Caco-2 (cell line): ENCODE measurements around the gene TAC4. TPM values are rescaled to one million over a fixed set of nuclear protein-coding genes. Genes with fewer than 3 reads are reported as not detected.

Experiments
- BruUV-seq: library from RNA; stranded (reverse); fragments of 400-500 nt; replicated peaks from 2 replicates; lab custom pipeline; 2021; lab: Mats Ljungman, UMichigan
- CTCF ChIA-PET: fragments of 300-600 bp; sonication (Branson Sonifier 250); formaldehyde crosslinking; loops from one replicate; lab custom pipeline; 2022; ENCODE audit warnings: antibody characterized with exemption; lab: Charles Lee
- POLR2A ChIA-PET: fragments of 300-600 bp; sonication (Branson Sonifier 250); formaldehyde crosslinking; loops from one replicate; lab custom pipeline; 2022; ENCODE audit warnings: antibody characterized with exemption; lab: Charles Lee
- DNase-seq, 2 experiments: peaks; one replicate each; pipeline versions ENCODE4 v3.0.0 to v3.0.0-alpha.2; 2020 to 2022
- H3K27me3 ChIP-seq: replicated peaks from 2 replicates; pipeline ENCODE4 v1.6.0; 2011; ENCODE audit warnings: low read length; ENCODE audit not compliant: control insufficient read depth, insufficient read depth
- H3K36me3 ChIP-seq: 2 replicates; pipeline ENCODE4 v1.5.1; 2011; ENCODE audit warnings: low read length; ENCODE audit not compliant: control insufficient read depth, insufficient read depth
- H3K4me1 ChIP-seq: fragments of 250-450 bp; sonication (Bioruptor Pico); 2 replicates; pipeline ENCODE4 v1.5.1; 2020; ENCODE audit warnings: mild to moderate bottlenecking
- H3K4me3 ChIP-seq: 2 replicates; pipeline ENCODE4 v1.5.1; 2011; ENCODE audit warnings: low read depth, mild to moderate bottlenecking, control low read depth, low read length
- H3K9me3 ChIP-seq: fragments of 250-450 bp; sonication (Bioruptor Pico); 2 replicates; pipeline ENCODE4 v1.5.1; 2020; ENCODE audit warnings: mild to moderate bottlenecking, moderate library complexity
- H3K27ac Mint-ChIP-seq: one replicate; pipeline ENCODE4 v1.8.0; 2022; ENCODE audit warnings: mixed read lengths; ENCODE audit not compliant: unreplicated experiment
- H3K27me3 Mint-ChIP-seq: one replicate; pipeline ENCODE4 v1.8.0; 2022; ENCODE audit warnings: mixed read lengths; ENCODE audit not compliant: insufficient read depth, unreplicated experiment
- H3K36me3 Mint-ChIP-seq: one replicate; pipeline ENCODE4 v1.8.0; 2022; ENCODE audit warnings: mild to moderate bottlenecking, mixed read lengths; ENCODE audit not compliant: insufficient read depth, unreplicated experiment
- H3K4me1 Mint-ChIP-seq: one replicate; pipeline ENCODE4 v1.8.0; 2022; ENCODE audit warnings: low read depth, mixed read lengths; ENCODE audit not compliant: unreplicated experiment
- H3K4me3 Mint-ChIP-seq: one replicate; pipeline ENCODE4 v1.8.0; 2022; ENCODE audit warnings: mild to moderate bottlenecking, moderate library complexity, mixed read lengths; ENCODE audit not compliant: unreplicated experiment
- H3K9me3 Mint-ChIP-seq: one replicate; pipeline ENCODE4 v1.8.0; 2022; ENCODE audit warnings: mixed read lengths; ENCODE audit not compliant: unreplicated experiment
- CTCF ChIP-seq, 2 experiments: fragments of 200-600 bp in 1 of 2; IDR thresholded peaks; 1 replicate in 1 of 2; 2 replicates in 1 of 2; pipeline versions ENCODE4 v1.5.1 to v1.8.0; 2011 to 2022; ENCODE audit warnings: antibody characterized with exemption in 1 of 2, control low read depth in 1 of 2, inconsistent platforms in 1 of 2, low read depth in 1 of 2, low read length in 1 of 2, mild to moderate bottlenecking in 1 of 2, moderate library complexity in 1 of 2; ENCODE audit not compliant: insufficient read depth in 1 of 2, severe bottlenecking in 1 of 2, unreplicated experiment in 1 of 2
- intact Hi-C: fragments of 100-400 bp; cut with micrococcal nuclease; formaldehyde crosslinking; loops from one replicate; pipeline ENCODE4 v1.10.0; 2022; ENCODE audit not compliant: unreplicated experiment
- total RNA-seq: library from RNA; stranded (reverse); gene quantifications from 2 replicates; pipeline ENCODE4 v1.2.3, GENCODE V29; 2022

TAC4 gene
- total RNA-seq, 1 experiment from 2014 or later = 17.1 TPM

DNA sequence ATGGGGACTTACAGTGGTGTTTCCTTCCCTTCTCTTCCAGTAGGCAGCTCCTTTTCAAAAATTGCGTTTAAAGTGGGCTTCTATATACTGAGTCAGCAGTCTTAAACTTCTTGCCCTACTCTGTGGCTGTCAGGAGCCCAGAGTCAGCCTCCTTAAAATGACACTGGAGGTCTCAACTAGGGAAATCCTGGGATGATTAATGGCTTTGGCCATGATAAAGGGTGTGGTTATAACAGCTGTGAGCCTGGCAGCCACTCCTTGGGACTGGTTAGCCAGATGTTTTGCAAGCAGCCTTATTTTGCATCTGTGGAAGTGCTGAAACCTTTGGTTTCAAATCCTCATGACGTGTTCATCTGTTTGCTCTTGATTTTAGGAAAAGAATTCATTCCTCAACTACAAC, 25.0 kb downstream of the TAC4 start:
- ChIA-PET POLR2A (interaction anchor here (1.2 kb wide), 1 partner anchor 35 kb away, joined by 6 read pairs; the partner anchor contains the start of gene KAT7), CTCF (no interaction called here)
- Mint-ChIP-seq H3K27me3 (no peaks in the 10 kb centered on the region), H3K4me1 (peaks cover 10% of the 10 kb centered on the region), H3K4me3 (no peak overlapping the region), H3K9me3 (no peaks in the 10 kb centered on the region), H3K36me3 (peaks cover 92% of the 10 kb centered on the region), H3K27ac (no peak overlapping the region)
- BruUV-seq = no TSS peak
- intact Hi-C loops = loop anchor here (2.0 kb wide), 1 partner anchor 24 kb away; no protein-coding TSS in a partner anchor
- Histone ChIP-seq H3K36me3 (peaks cover 25% of the 10 kb centered on the region), H3K4me3 (no peak overlapping the region), H3K9me3 (no peaks in the 10 kb centered on the region), H3K4me1 (0 out of 2 replicates have a peak, but pooled peaks cover 5% of the 10 kb centered on the region), H3K27me3 (no peaks in the 10 kb centered on the region)
- DNase-seq = no peak
- TF ChIP-seq CTCF (IDR thresholded peaks at IDR 0.05; ENCODE audit: insufficient read depth in 1 of 2, low read depth in 1 of 2, low read length in 1 of 2, severe bottlenecking in 1 of 2, unreplicated experiment in 1 of 2) = no peak

DNA sequence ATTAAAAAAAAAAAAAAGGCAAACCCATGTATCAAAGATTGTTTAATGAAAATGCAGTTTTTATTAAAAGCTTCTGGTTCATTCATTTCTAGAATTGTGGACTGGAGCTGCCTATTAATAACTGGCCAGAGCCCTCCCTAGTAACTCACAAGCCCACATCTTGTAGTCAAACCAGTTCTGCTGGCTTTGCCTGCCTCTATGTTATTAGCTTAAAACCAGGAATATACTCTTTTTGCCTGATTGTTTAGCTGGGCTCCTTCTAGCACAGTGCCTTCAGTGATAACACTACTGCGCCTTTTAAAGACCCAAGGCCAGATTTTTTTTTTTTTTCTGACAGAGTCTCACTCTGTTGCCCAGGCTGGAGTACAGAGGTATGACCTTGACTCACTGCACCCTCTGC, 26.0 kb downstream of the TAC4 start:
- H3K36me3 ChIP-seq = peaks cover 23% of the 10 kb centered on the region

DNA sequence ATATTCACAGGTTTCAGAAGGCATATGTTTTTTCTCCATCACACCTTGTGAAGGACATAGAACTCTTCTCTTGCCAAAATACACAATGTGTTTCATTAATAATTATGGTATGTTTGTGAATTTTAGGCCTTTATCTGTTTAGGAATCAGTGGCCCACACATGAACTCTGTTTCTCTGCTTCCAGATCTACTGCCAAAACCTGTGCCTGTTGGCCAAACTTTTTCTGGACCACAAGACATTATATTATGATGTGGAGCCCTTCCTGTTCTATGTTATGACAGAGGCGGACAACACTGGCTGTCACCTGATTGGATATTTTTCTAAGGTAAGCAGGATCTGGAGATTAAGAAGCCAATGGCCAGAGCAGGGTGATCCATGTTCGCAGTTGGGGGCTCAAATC, 26.4 kb downstream of the TAC4 start:
- Mint-ChIP-seq H3K9me3 (no peaks in the 10 kb centered on the region), H3K27me3 (no peaks in the 10 kb centered on the region), H3K4me3 (no peak overlapping the region), H3K36me3 (peaks cover 92% of the 10 kb centered on the region), H3K27ac (no peak overlapping the region), H3K4me1 (peaks cover 10% of the 10 kb centered on the region)
- Histone ChIP-seq H3K4me1 (0 out of 2 replicates have a peak, but pooled peaks cover 5% of the 10 kb centered on the region), H3K9me3 (no peaks in the 10 kb centered on the region), H3K36me3 (peaks cover 24% of the 10 kb centered on the region), H3K4me3 (no peak overlapping the region), H3K27me3 (no peaks in the 10 kb centered on the region)
- CTCF ChIA-PET = interaction anchor here (0.7 to 1.5 kb wide), 5 partner anchors 27 to 331 kb away, joined by 3 to 6 read pairs (median 3); partner anchors contain the start of genes FAM117A and TAC4
- POLR2A ChIA-PET = interaction anchor here (0.6 to 1.9 kb wide), 4 partner anchors 33 to 682 kb away, joined by 3 to 7 read pairs (median 5); partner anchors contain the start of genes FAM117A, KAT7 and SLC35B1
- no peak for TF ChIP-seq CTCF (IDR thresholded peaks at IDR 0.05; ENCODE audit: insufficient read depth in 1 of 2, low read depth in 1 of 2, low read length in 1 of 2, severe bottlenecking in 1 of 2, unreplicated experiment in 1 of 2)
- intact Hi-C loops = no loop called here
- BruUV-seq = no TSS peak
- no peak for DNase-seq

More for the DNA sequence above, 26.0 kb downstream of the TAC4 start:
- Histone ChIP-seq H3K9me3 (no peaks in the 10 kb centered on the region), H3K4me1 (0 out of 2 replicates have a peak, but pooled peaks cover 5% of the 10 kb centered on the region), H3K27me3 (no peaks in the 10 kb centered on the region), H3K4me3 (no peak overlapping the region)
- no peak overlapping the region for H3K27ac Mint-ChIP-seq
- H3K4me1 Mint-ChIP-seq = peaks cover 10% of the 10 kb centered on the region
- BruUV-seq = no TSS peak
- peak; percentile 70 to 77 for DNase-seq
- CTCF ChIA-PET = interaction anchor here (0.6 to 1.5 kb wide), 5 partner anchors 26 to 656 kb away, joined by 3 to 6 read pairs (median 4); partner anchors contain the start of genes FAM117A and TAC4
- no peaks in the 10 kb centered on the region for H3K9me3 Mint-ChIP-seq
- peaks cover 92% of the 10 kb centered on the region for H3K36me3 Mint-ChIP-seq
- no peaks in the 10 kb centered on the region for H3K27me3 Mint-ChIP-seq
- POLR2A ChIA-PET = interaction anchor here (0.6 to 1.9 kb wide), 5 partner anchors 22 to 682 kb away, joined by 3 to 7 read pairs (median 6); partner anchors contain the start of genes FAM117A, KAT7 and SLC35B1
- no peak overlapping the region for H3K4me3 Mint-ChIP-seq
- no peak for TF ChIP-seq CTCF (IDR thresholded peaks at IDR 0.05; ENCODE audit: insufficient read depth in 1 of 2, low read depth in 1 of 2, low read length in 1 of 2, severe bottlenecking in 1 of 2, unreplicated experiment in 1 of 2)
- intact Hi-C loops = loop anchor here (2.0 kb wide), 1 partner anchor 23 kb away; no protein-coding TSS in a partner anchor
